NCI-H2029 (cell line): ENCODE measurements around the gene ATXN3L.
"Not testable (repeated sequence)": the region's sequence is repeated elsewhere in the genome, so short reads cannot be mapped to it uniquely, and the experiment has no call there.

ENCODE experiments used
- DNase-seq: peaks from one replicate; lab custom pipeline; 2025; lab: John Stamatoyannopoulos, UW

The ATXN3L gene

GRCh38 chrX:13305108-13305507, 14.7 kb downstream of the ATXN3L start:
- no peak for DNase-seq

DNA sequence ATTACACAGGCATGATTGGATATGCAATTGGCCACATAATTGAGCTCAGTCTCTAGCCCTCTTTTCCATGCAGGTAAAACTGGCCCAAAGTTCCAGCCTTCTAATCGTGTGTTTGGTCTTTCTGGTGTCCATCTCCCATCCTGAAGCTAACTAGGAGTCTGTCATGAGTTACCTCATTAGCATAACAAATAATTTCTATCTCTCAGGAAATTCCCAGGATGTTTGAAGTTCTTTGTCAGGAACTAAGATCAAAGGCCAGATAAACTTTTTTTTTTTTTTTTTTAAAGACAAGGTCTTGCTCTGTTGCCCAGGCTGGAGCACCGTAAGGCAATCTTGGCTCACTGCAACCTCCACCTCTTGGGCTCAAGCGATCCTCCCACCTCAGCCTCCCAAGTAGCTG, 15.8 kb downstream of the ATXN3L start:
- no peak for DNase-seq

GRCh38 chrX:13303248-13303647, 16.6 kb downstream of the ATXN3L start:
- not testable (repeated sequence) for DNase-seq

DNA sequence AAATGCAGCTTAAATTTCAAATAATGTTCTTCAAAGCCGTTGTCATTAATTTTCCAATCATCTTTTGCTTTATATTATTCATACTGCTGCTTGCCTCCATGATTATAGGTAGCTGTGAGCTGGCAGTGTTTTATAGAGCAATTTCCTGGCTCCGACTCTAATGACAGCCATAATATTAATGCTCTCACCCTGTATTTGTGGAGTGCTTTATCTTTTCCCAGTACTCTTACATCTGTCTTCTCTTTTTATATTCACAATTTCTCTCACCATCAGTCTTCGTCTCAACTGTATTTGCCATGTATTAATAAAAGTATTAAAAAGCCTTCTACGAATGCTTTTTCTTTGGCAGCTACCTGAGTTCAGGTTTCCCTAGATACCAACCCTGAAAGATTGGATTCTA, 21.0 kb downstream of the ATXN3L start:
- DNase-seq = no peak

GRCh38 chrX:13295841-13296240, 24.0 kb downstream of the ATXN3L start:
- DNase-seq = no peak

- no peak for DNase-seq
These were observed 26.2 kb downstream of the ATXN3L start for GRCh38 chrX:13293700-13294099.

DNA sequence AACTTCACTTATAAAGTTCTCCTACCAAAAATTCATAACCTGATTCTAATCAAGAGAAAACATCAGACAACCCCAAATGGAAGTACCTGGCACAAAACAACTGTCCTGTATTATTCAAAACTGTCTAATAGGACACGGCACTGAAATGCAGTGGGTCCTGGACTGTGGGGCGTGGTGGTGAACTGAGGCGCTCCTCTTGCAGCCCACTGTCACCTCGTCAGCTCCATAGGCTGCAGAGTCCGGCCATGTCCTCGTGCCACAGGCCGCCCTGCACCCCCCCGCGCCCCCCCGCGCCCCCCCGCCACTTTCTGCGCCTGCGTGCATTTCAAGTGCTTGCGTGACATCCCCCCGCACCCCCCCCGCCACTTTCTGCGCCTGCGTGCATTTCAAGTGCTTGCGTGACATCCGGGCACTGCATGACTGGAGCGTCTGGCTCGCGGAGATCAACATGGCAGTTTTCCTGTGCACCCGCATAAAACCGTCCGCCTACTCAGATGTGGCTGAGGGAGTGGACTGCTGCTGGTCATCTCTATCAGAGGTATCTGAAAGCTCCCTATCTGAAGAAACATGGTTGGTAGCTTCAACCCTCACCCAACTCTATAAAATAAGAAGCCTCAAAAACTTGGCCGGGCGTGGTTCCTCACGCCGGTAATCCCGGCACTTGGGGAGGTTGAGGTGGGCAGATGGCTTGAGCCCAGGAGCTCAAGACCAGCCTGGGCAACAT, 28.8 kb downstream of the ATXN3L start:
- DNase-seq = no peak

- no peak for DNase-seq
These were observed 31.2 kb downstream of the ATXN3L start for GRCh38 chrX:13288671-13289070.

GRCh38 chrX:13287816-13288215, 32.0 kb downstream of the ATXN3L start:
- DNase-seq = no peak

DNA sequence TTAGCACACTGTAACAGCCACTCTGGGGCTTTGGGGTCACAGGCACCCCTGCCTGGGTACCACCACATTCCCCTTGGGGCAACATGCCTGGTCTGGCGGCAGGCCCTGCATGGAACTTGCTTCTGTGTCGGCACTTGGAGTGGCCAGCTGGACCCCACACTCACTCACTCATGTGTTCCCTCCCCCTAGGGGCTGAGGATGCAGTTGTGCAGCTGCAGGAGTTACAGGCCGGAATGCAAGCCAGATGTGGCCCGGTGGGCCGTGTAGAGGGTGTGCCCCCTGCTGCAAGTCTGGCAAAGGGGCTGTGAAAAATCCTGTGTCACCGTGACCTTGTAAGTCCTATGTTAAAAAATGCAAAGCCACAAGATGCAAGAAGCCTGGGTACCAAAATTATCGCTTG, 34.2 kb downstream of the ATXN3L start:
- DNase-seq = no peak

DNA sequence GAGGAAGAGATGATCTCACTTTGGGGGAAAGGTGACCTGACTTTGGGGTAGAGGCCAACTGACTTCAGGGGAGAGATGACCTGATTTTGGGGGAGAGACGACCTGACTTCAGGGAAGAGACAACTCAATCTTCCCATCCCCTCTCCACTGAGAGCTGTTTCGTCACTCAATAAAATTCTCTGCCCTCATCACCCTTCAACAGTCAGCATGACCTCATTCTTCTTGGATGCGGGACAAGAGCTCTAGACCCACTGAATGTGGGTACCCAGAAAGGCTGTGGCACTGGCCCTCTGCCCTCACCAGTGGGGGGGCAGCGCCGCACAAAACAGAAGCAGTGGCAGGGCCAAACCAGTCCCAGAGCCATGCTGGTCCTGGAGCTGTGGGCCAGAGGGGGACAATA, 34.6 kb downstream of the ATXN3L start:
- no peak for DNase-seq

DNA sequence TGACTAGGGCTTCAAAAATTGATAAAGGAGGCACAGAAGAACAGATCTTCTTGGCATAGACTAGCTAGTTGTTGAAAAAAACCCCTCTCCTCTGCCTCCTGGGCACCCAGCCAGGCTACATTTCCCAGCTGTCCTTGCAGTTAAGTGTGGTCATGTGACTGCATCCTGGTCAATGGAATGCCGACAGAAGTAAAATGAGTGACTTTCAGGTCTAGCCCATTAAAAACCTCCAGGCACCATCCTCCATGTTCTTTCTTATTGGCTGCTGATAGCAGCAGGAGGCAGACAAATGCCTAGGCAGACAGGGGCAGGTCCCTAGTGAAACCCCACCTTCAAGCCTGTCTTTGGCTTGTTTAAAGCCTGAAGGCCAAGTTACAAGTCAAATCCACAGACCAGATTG, 35.3 kb downstream of the ATXN3L start:
- no peak for DNase-seq

DNA sequence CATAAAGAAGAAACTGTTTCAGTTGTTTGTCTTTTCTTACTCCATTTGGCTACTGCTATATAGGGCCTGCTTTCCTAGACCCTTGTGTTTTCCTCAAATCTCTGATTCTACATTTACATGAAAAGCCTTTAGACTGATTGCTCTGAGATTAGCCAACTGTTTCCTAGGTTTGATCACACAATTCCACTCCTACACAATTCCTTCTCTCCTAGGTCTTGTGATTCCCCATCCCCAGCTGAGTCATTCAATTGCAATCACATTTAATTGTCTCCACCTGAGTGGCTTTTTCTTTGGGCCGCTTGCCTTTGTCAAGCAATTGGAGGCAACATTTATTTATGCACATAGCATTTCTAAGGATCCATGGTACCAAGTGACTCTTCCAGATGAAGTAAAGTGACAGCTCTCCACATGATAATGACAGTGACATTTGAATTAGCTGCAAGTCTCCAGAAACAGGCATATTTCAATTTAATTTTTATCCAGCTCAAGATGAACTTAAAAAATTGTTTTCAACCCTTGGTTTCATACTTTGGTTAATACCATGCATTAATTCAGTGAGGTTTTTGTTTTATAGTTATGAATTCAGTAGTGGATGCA, 35.8 kb downstream of the ATXN3L start:
- DNase-seq = no peak

DNA sequence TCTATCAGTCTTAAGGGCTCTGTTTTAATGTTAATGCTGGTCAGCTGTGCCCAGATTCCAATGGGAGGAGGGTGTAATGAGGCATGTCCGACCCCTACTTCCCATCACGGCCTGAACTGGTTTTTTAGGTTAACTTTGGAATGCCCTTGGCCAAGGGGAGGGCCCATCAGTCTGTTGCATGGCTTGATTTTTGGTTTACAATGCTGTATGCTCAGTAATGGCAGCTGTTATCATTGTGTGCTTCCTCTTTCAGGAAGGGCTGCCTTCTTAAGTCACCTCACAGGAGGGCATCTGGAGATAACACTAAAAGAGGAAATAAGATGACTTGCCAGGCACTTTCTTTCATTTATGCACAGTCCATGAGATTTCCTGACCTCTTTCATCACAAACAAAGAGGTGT, 36.3 kb downstream of the ATXN3L start:
- DNase-seq = no peak

DNA sequence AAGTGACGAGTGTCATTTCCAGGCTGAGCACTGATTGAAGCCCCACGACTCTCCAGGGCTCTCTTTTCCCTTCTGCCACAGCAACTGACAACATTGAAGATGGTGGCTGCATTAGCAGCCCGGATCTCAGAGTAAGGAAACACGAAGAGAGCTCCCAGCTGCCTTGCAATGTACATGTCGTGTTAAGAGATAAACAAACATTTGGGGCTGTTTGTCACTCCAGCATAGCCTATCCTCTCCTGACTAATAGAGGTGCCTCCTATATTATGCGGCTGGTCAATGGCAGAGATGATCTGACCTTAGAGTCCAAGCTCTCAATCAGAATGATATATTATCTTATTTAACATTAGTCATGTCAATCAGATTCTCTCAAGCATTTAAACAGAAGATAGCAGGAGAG, 38.6 kb downstream of the ATXN3L start:
- no peak for DNase-seq

DNA sequence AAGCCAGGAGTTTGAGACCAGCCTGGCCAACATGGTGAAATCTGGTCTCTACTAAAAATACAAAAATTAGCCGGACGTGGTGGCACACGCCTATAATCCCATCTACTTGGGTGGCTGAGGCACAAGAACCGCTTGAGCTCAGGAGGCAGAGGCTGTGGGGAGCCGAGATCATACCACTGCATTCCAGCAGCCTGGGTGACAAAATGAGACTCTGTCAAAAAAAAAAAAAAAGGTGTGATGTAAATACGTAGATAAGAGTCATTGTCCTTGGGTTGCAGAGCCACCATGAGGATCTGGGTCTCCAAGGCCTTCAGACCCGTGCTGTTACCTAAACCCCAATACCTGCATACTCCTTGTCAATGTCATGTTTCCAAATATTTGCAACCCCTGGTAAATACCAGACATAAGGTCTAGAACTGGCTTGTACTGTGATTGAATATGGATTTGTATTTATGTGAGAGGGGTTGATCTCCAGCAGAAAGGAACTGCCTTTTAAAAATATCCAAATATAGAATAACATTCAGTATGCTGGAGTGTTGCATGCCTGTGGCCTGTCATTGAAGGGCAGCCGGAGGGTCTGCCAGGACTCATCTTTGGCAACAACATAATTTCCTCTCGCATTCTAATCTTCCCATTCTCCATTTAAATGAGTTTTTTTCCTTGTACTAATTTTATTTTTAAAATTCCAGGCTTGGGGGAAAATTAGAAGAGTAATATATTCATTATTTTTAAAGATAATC, 40.4 kb downstream of the ATXN3L start:
- DNase-seq = no peak

DNA sequence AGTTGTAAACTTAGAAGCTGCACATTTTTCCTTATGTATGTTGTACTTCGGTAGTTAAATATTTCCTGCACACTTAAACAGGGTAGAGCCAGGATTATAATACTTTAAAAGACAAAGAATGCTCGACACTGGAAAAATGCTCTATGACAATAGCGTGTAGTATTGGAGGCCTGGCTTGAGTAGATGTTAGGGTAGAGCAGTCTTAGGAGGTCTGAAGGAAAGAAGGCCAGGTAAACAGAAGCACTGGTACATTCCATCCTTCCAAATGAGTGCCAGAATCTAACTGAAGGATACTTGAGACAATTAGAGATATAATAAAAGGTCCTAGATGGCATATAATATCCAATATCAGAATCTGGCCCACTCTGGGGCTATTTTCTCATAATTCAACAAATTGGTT, 42.3 kb downstream of the ATXN3L start:
- DNase-seq = no peak

- no peak for DNase-seq
These were observed 42.9 kb downstream of the ATXN3L start for GRCh38 chrX:13276991-13277390.

GRCh38 chrX:13275031-13275430, 44.8 kb downstream of the ATXN3L start:
- DNase-seq = no peak

GRCh38 chrX:13272426-13272825, 47.4 kb downstream of the ATXN3L start:
- DNase-seq = no peak

GRCh38 chrX:13271511-13271910, 48.3 kb downstream of the ATXN3L start:
- DNase-seq = no peak

GRCh38 chrX:13270360-13270759, 49.5 kb downstream of the ATXN3L start:
- no peak for DNase-seq

GRCh38 chrX:13268874-13269273, 51.0 kb downstream of the ATXN3L start:
- DNase-seq = no peak
